HL-60/S4 (cell line): Measurements from ENCODE around the gene EIF4H.
"Not testable (repeated sequence)": the region's sequence is repeated elsewhere in the genome, so short reads cannot be mapped to it uniquely, and the experiment has no call there.

Experiments used
- in situ Hi-C: fragments of 300-500 bp; cut with MboI; formaldehyde crosslinking; loops from 2 replicates; pipeline ENCODE4 v1.14.3; 2022; ENCODE audit warnings: low sequenced_read_pairs

The EIF4H gene

GRCh38 chr7:74173866-74174605, at the start of gene EIF4H:
EIF4H (plus strand) TSS chr7:74174356; CDS start chr7:74174384, 28 bp downstream.
- in situ Hi-C loops, result loop anchor here (10.0 kb wide), 1 partner anchor 99 kb away; no protein-coding TSS in a partner anchor

- in situ Hi-C loops, result no loop called here
Observed at GRCh38 chr7:74126220-74126880, 47.8 kb upstream of the EIF4H start.

- in situ Hi-C loops, result no loop called here
Observed at GRCh38 chr7:74129887-74130286, 44.3 kb upstream of the EIF4H start.

- in situ Hi-C loops, result no loop called here
Observed at GRCh38 chr7:74130518-74130917, 43.6 kb upstream of the EIF4H start.

GRCh38 chr7:74134117-74134620, 40.0 kb upstream of the EIF4H start:
- in situ Hi-C loops, result no loop called here

GRCh38 chr7:74138334-74138867, 35.8 kb upstream of the EIF4H start:
- in situ Hi-C loops, result no loop called here

- in situ Hi-C loops, result no loop called here
Observed at GRCh38 chr7:74138945-74139843, 35.0 kb upstream of the EIF4H start.

- in situ Hi-C loops, result no loop called here
Observed at GRCh38 chr7:74141705-74142104, 32.5 kb upstream of the EIF4H start.

- in situ Hi-C loops, result no loop called here
Observed at GRCh38 chr7:74143383-74143782, 30.8 kb upstream of the EIF4H start.

- in situ Hi-C loops, result no loop called here
Observed at GRCh38 chr7:74148491-74148890, 25.7 kb upstream of the EIF4H start.

GRCh38 chr7:74149071-74149470, 25.1 kb upstream of the EIF4H start:
- in situ Hi-C loops, result no loop called here

GRCh38 chr7:74149603-74150002, 24.6 kb upstream of the EIF4H start:
- in situ Hi-C loops, result no loop called here

GRCh38 chr7:74153736-74154135, 20.4 kb upstream of the EIF4H start:
- in situ Hi-C loops, result no loop called here

- in situ Hi-C loops, result no loop called here
Observed at GRCh38 chr7:74155810-74156395, 18.3 kb upstream of the EIF4H start.

- in situ Hi-C loops, result no loop called here
Observed at GRCh38 chr7:74157605-74158004, 16.6 kb upstream of the EIF4H start.

GRCh38 chr7:74164985-74165456, 9.1 kb upstream of the EIF4H start:
- in situ Hi-C loops, result no loop called here

GRCh38 chr7:74165867-74166593, 8.1 kb upstream of the EIF4H start:
- in situ Hi-C loops, result no loop called here

- in situ Hi-C loops, result not testable (repeated sequence)
Observed at GRCh38 chr7:74167324-74167723, 6.8 kb upstream of the EIF4H start.

- in situ Hi-C loops, result loop anchor here (10.0 kb wide), 1 partner anchor 98 kb away; no protein-coding TSS in a partner anchor
Observed at GRCh38 chr7:74173074-74173473, 1.1 kb upstream of the EIF4H start.

GRCh38 chr7:74173491-74173865, 678 bp upstream of the EIF4H start:
- in situ Hi-C loops, result loop anchor here (10.0 kb wide), 1 partner anchor 99 kb away; no protein-coding TSS in a partner anchor
